GM19467 (cell line): ENCODE measurements around the gene CLNK.
A peak's percentile ranks its signal among the peaks of the same experiment; 100 is the strongest.

Experiments
- ATAC-seq: cut with Tn5 transposase; IDR thresholded peaks from one replicate; pipeline ENCODE4 v1.9.1; 2021; ENCODE audit warnings: mild to moderate bottlenecking, moderate library complexity; ENCODE audit not compliant: unreplicated experiment

CLNK gene

GRCh38 chr4:10613926-10614478 lies 70.6 kb downstream of the CLNK start:
- no peak for ATAC-seq

GRCh38 chr4:10612476-10612875 lies 72.1 kb downstream of the CLNK start:
- ATAC-seq = no peak

- ATAC-seq = no peak
Measured at GRCh38 chr4:10611673-10612072, 72.9 kb downstream of the CLNK start.

- ATAC-seq = no peak
Measured at GRCh38 chr4:10608501-10609219, 75.9 kb downstream of the CLNK start.

- ATAC-seq = no peak
Measured at GRCh38 chr4:10607206-10607605, 77.4 kb downstream of the CLNK start.

GRCh38 chr4:10606483-10607155 lies 77.9 kb downstream of the CLNK start:
- ATAC-seq = no peak

- no peak for ATAC-seq
Measured at GRCh38 chr4:10605746-10606482, 78.7 kb downstream of the CLNK start.

GRCh38 chr4:10605031-10605430 lies 79.5 kb downstream of the CLNK start:
- no peak for ATAC-seq

- no peak for ATAC-seq
Measured at GRCh38 chr4:10599574-10599973, 85.0 kb downstream of the CLNK start.

- no peak for ATAC-seq
Measured at GRCh38 chr4:10598829-10599228, 85.7 kb downstream of the CLNK start.

- no peak for ATAC-seq
Measured at GRCh38 chr4:10596586-10597290, 87.8 kb downstream of the CLNK start.

- no peak for ATAC-seq
Measured at GRCh38 chr4:10593130-10593529, 91.4 kb downstream of the CLNK start.

- no peak for ATAC-seq
Measured at GRCh38 chr4:10590896-10591295, 93.7 kb downstream of the CLNK start.

- no peak for ATAC-seq
Measured at GRCh38 chr4:10589799-10590198, 94.8 kb downstream of the CLNK start.

GRCh38 chr4:10589321-10589720 lies 95.2 kb downstream of the CLNK start:
- ATAC-seq = no peak

GRCh38 chr4:10587697-10588096 lies 96.9 kb downstream of the CLNK start:
- no peak for ATAC-seq

- ATAC-seq = no peak
Measured at GRCh38 chr4:10587296-10587695, 97.3 kb downstream of the CLNK start.

GRCh38 chr4:10584042-10584441 lies 100.5 kb downstream of the CLNK start:
- ATAC-seq = peak; percentile 76

- no peak for ATAC-seq
Measured at GRCh38 chr4:10582951-10583350, 101.6 kb downstream of the CLNK start.

GRCh38 chr4:10582059-10582686 lies 102.4 kb downstream of the CLNK start:
- no peak for ATAC-seq

- ATAC-seq = no peak
Measured at GRCh38 chr4:10581022-10581421, 103.5 kb downstream of the CLNK start.
